H1 (cell line): ENCODE measurements around the gene ATP6V0E2. TPM values are rescaled to one million over a fixed set of nuclear protein-coding genes. Genes with fewer than 3 reads are reported as not detected.

Experiments
- CTCF ChIA-PET: fragments of 300-600 bp; sonication (Branson Sonifier 250); formaldehyde crosslinking; loops from one replicate; lab custom pipeline; 2021; ENCODE audit not compliant: partially characterized antibody; lab: Charles Lee
- POLR2A ChIA-PET: fragments of 300-600 bp; sonication (Branson Sonifier 250); formaldehyde crosslinking; loops from one replicate; lab custom pipeline; 2021; ENCODE audit warnings: inconsistent platforms; ENCODE audit not compliant: partially characterized antibody; lab: Charles Lee
- DNase-seq, 2 experiments: peaks; one replicate each; pipeline versions ENCODE4 v3.0.0 to v3.0.0-alpha.2; 2010 to 2022; ENCODE audit warnings: low spot score in 2 of 2, low read depth in 1 of 2, mixed read lengths in 1 of 2
- FAIRE-seq: peaks from 2 replicates; lab custom pipeline; 2011; peaks lifted over from hg19 to GRCh38; lab: Jason Lieb, UNC
- H2AFZ ChIP-seq: 2 replicates; pipeline ENCODE4 v1.8.1; 2012; ENCODE audit warnings: low read length, inconsistent platforms
- H2AK5ac ChIP-seq: 2 replicates; pipeline ENCODE4 v1.6.1; 2013; ENCODE audit warnings: low read depth, low read length
- H2BK120ac ChIP-seq: replicated peaks from 2 replicates; pipeline ENCODE3; 2013; ENCODE audit warnings: low read depth, low read length, inconsistent platforms
- H2BK12ac ChIP-seq: 2 replicates; pipeline ENCODE4 v1.6.1; 2013; ENCODE audit warnings: low read depth, low read length
- H2BK15ac ChIP-seq: 2 replicates; pipeline ENCODE4 v1.6.1; 2013; ENCODE audit warnings: low read length
- H2BK20ac ChIP-seq: 2 replicates; pipeline ENCODE4 v1.6.1; 2013; ENCODE audit warnings: low read length
- H2BK5ac ChIP-seq: 2 replicates; pipeline ENCODE4 v1.6.1; 2013; ENCODE audit warnings: low read depth, low read length
- H3K14ac ChIP-seq: 2 replicates; pipeline ENCODE4 v1.6.1; 2013; ENCODE audit warnings: inconsistent platforms; ENCODE audit not compliant: insufficient read length
- H3K18ac ChIP-seq: 2 replicates; pipeline ENCODE4 v1.6.1; 2013; ENCODE audit warnings: low read length; ENCODE audit errors: extremely low read depth
- H3K23ac ChIP-seq: 2 replicates; pipeline ENCODE4 v1.6.1; 2013; ENCODE audit warnings: inconsistent platforms; ENCODE audit not compliant: insufficient read length
- H3K23me2 ChIP-seq: 2 replicates; pipeline ENCODE4 v1.6.1; 2013; ENCODE audit warnings: low read depth, low read length
- H3K27ac ChIP-seq: 2 replicates; pipeline ENCODE4 v1.6.1; 2011; ENCODE audit warnings: low read depth, low read length, inconsistent platforms
- H3K27me3 ChIP-seq, 4 experiments: replicated peaks in 1 of 4; 1 replicate in 1 of 4; 2 replicates in 3 of 4; pipeline versions ENCODE4 v1.6.1 to v1.8.1; 2011 to 2013; ENCODE audit warnings: low read length in 3 of 4, mild to moderate bottlenecking in 3 of 4, inconsistent platforms in 2 of 4, mixed read lengths in 2 of 4, moderate library complexity in 1 of 4; ENCODE audit not compliant: control insufficient read depth in 3 of 4, insufficient read depth in 3 of 4; ENCODE audit errors: extremely low read depth in 1 of 4
- H3K36me3 ChIP-seq, 4 experiments: 2 replicates each; pipeline versions ENCODE4 v1.6.1 to v1.8.1; 2011 to 2013; ENCODE audit warnings: mild to moderate bottlenecking in 4 of 4, low read length in 3 of 4, moderate library complexity in 2 of 4, control low read depth in 1 of 4, inconsistent platforms in 1 of 4; ENCODE audit not compliant: insufficient read depth in 4 of 4, control insufficient read depth in 2 of 4
- H3K4ac ChIP-seq: replicated peaks from 2 replicates; pipeline ENCODE3; 2013; ENCODE audit warnings: low read length, low read depth, mixed read lengths, inconsistent platforms; ENCODE audit not compliant: insufficient read length
- H3K4me1 ChIP-seq, 4 experiments: replicated peaks in 1 of 4; 1 replicate in 1 of 4; 2 replicates in 3 of 4; pipeline versions ENCODE4 v1.6.1 to v1.8.1; 2011 to 2013; ENCODE audit warnings: low read length in 3 of 4, inconsistent platforms in 2 of 4, mixed read lengths in 1 of 4; ENCODE audit not compliant: insufficient read depth in 4 of 4, control insufficient read depth in 3 of 4
- H3K4me2 ChIP-seq, 2 experiments: 2 replicates each; pipeline versions ENCODE4 v1.6.1 to v1.8.1; 2011 to 2013; ENCODE audit warnings: low read depth in 2 of 2, low read length in 2 of 2, control low read depth in 1 of 2, inconsistent platforms in 1 of 2, mild to moderate bottlenecking in 1 of 2; ENCODE audit not compliant: insufficient read depth in 1 of 2
- H3K4me3 ChIP-seq, 4 experiments: fragments of 200-600, 300-600 bp in 1 of 4; sonication (generic), shearing (Covaris generic), sonication (Bioruptor Twin) in 1 of 4; 2 replicates each; pipeline versions ENCODE4 v1.5.1 to v1.8.1; 2011 to 2016; ENCODE audit warnings: low read length in 4 of 4, low read depth in 3 of 4, control low read depth in 2 of 4, inconsistent platforms in 2 of 4, mild to moderate bottlenecking in 2 of 4, mixed read lengths in 1 of 4, moderate library complexity in 1 of 4; ENCODE audit not compliant: insufficient read depth in 2 of 4; ENCODE audit errors: extremely low read depth in 1 of 4
- H3K56ac ChIP-seq: replicated peaks from 2 replicates; pipeline ENCODE3; 2013; ENCODE audit warnings: low read depth, mild to moderate bottlenecking, mixed read lengths, low read length, inconsistent platforms; ENCODE audit not compliant: insufficient read length
- H3K79me1 ChIP-seq: 2 replicates; pipeline ENCODE4 v1.6.1; 2013; ENCODE audit warnings: low read depth, low read length, control low read depth
- H3K79me2 ChIP-seq, 2 experiments: 2 replicates each; pipeline versions ENCODE4 v1.6.1 to v1.8.1; 2012 to 2013; ENCODE audit warnings: low read length in 2 of 2, mild to moderate bottlenecking in 2 of 2, inconsistent platforms in 1 of 2; ENCODE audit not compliant: insufficient read depth in 2 of 2, control insufficient read depth in 1 of 2
- H3K9ac ChIP-seq, 4 experiments: replicated peaks in 1 of 4; 1 replicate in 1 of 4; 2 replicates in 3 of 4; pipeline versions ENCODE4 v1.6.1 to v1.8.1; 2011 to 2013; ENCODE audit warnings: low read depth in 3 of 4, low read length in 3 of 4, control low read depth in 2 of 4, mild to moderate bottlenecking in 2 of 4, moderate library complexity in 2 of 4, inconsistent platforms in 1 of 4; ENCODE audit errors: extremely low read depth in 1 of 4
- H3K9me3 ChIP-seq, 2 experiments: 2 replicates each; pipeline versions ENCODE4 v1.6.1 to v1.8.1; 2012 to 2013; ENCODE audit warnings: mild to moderate bottlenecking in 2 of 2, moderate library complexity in 2 of 2, control low read depth in 1 of 2, inconsistent platforms in 1 of 2, low read depth in 1 of 2, low read length in 1 of 2, mixed read lengths in 1 of 2; ENCODE audit not compliant: insufficient read depth in 2 of 2
- H4K20me1 ChIP-seq, 2 experiments: replicated peaks in 1 of 2; 2 replicates each; pipeline versions ENCODE3 to v1.8.1; 2011 to 2013; ENCODE audit warnings: inconsistent platforms in 2 of 2, low read length in 2 of 2, mild to moderate bottlenecking in 1 of 2; ENCODE audit not compliant: insufficient read depth in 2 of 2, control insufficient read depth in 1 of 2
- H4K5ac ChIP-seq: 2 replicates; pipeline ENCODE4 v1.6.1; 2013; ENCODE audit warnings: low read length, low read depth, mixed read lengths, inconsistent platforms; ENCODE audit not compliant: insufficient read length
- H4K8ac ChIP-seq: 2 replicates; pipeline ENCODE4 v1.8.0; 2013; ENCODE audit warnings: mild to moderate bottlenecking, moderate library complexity, low read length, inconsistent platforms; ENCODE audit not compliant: insufficient read depth; ENCODE audit errors: extremely low read depth
- H4K91ac ChIP-seq: replicated peaks from 2 replicates; pipeline ENCODE3; 2013; ENCODE audit warnings: low read length, mixed read lengths, inconsistent platforms; ENCODE audit not compliant: insufficient read length
- ASH2L ChIP-seq: fragments of 200-600, 300-600 bp; sonication (generic); IDR thresholded peaks from one replicate; pipeline ENCODE4 v1.7.1; 2017; ENCODE audit warnings: low read length
- BRCA1 ChIP-seq: IDR thresholded peaks from 2 replicates; pipeline ENCODE4 v1.6.1; 2012; ENCODE audit warnings: low read depth, low read length, improper control_type of control experiment
- CBX5 ChIP-seq: fragments of 300-800, 300-1000 bp; sonication (generic); IDR thresholded peaks from 2 replicates; pipeline ENCODE4 v1.7.1; 2016; ENCODE audit warnings: antibody characterized with exemption, low read length, low read depth
- HDAC6 ChIP-seq: IDR thresholded peaks from one replicate; pipeline ENCODE4 v1.7.1; 2012; ENCODE audit warnings: low read depth, mild to moderate bottlenecking, inconsistent platforms, low read length, moderate library complexity
- PHF8 ChIP-seq: fragments of 200-600 bp; sonication (generic); conservative IDR thresholded peaks from 2 replicates; pipeline ENCODE4 v1.7.1; 2012; ENCODE audit warnings: low read depth, mild to moderate bottlenecking, inconsistent platforms, low read length, moderate library complexity
- POLR2A ChIP-seq, 2 experiments: IDR thresholded peaks; 1 replicate in 1 of 2; 2 replicates in 1 of 2; pipeline ENCODE4 v1.6.1; 2011; ENCODE audit warnings: low read depth in 2 of 2, low read length in 2 of 2, mild to moderate bottlenecking in 2 of 2; ENCODE audit errors: control extremely low read depth in 1 of 2
- SIRT6 ChIP-seq: IDR thresholded peaks from one replicate; pipeline ENCODE4 v1.7.1; 2012; ENCODE audit warnings: low read length, inconsistent platforms
- SIX5 ChIP-seq: IDR thresholded peaks from 2 replicates; pipeline ENCODE4 v1.6.1; 2011; ENCODE audit warnings: mild to moderate bottlenecking, low read depth, low read length
- SP2 ChIP-seq: IDR thresholded peaks from 2 replicates; pipeline ENCODE4 v1.6.1; 2012; ENCODE audit warnings: mild to moderate bottlenecking, low read length, inconsistent platforms
- SP4 ChIP-seq: IDR thresholded peaks from 2 replicates; pipeline ENCODE4 v1.6.1; 2012; ENCODE audit warnings: low read length, inconsistent platforms
- TBP ChIP-seq: IDR thresholded peaks from 2 replicates; pipeline ENCODE4 v1.6.1; 2011; ENCODE audit warnings: low read depth, low read length, improper control_type of control experiment
- WGBS, 2 experiments: shearing (Covaris generic) in 1 of 2; methylation state at CpG; one replicate each; pipeline versions ENCODE4 v1.1.6 to v1.1.7; 2013 to 2015; ENCODE audit warnings: low lambda C conversion rate in 2 of 2, mixed read lengths in 2 of 2, inconsistent platforms in 1 of 2, low coverage in 1 of 2, missing lambda C conversion rate in 1 of 2; ENCODE audit not compliant: insufficient replicate concordance in 2 of 2, insufficient coverage in 1 of 2, insufficient read length in 1 of 2; ENCODE audit errors: extremely low coverage in 1 of 2, missing lambda C conversion rate in 1 of 2; 5-methylcytosine and 5-hydroxymethylcytosine counted together
- polyA plus RNA-seq, 7 experiments: library from polyadenylated mRNA; depleted of rRNA in 3 of 7; stranded (reverse) in 5 of 7; unstranded in 2 of 7; fragments of >200 nt in 5 of 7; fragments of 200-250 nt in 2 of 7; gene quantifications; 1 replicate in 5 of 7; 2 replicates in 1 of 7; 4 replicates in 1 of 7; pipeline versions ENCODE4 v1.2.1 to v1.2.3, GENCODE V29; 2011 to 2013; ENCODE audit warnings: missing spikeins in 2 of 7, mixed read lengths in 2 of 7
- total RNA-seq: library from RNA; stranded (reverse); fragmentation: NEBNext Ultra II Directional; extraction: Animal tissue kit (Norgen Biotek cat#: 25700); gene quantifications from 2 replicates; pipeline ENCODE4 v1.2.1, GENCODE V29; 2021
- TF ChIP-seq, protein P1 (sequence below): IDR thresholded peaks from 2 replicates; pipeline ENCODE4 v1.6.1; 2012; ENCODE audit warnings: inconsistent platforms
- TF ChIP-seq, protein P2 (sequence below): IDR thresholded peaks from 2 replicates; pipeline ENCODE4 v1.6.1; 2012; ENCODE audit warnings: low read length, inconsistent platforms

ATP6V0E2 gene
- total and polyA plus RNA-seq, 2 of the 8 experiments (the other 6 are each of a cell fraction or from before 2014, with no cell fraction given) = 26.1 to 47.9 TPM

DNA sequence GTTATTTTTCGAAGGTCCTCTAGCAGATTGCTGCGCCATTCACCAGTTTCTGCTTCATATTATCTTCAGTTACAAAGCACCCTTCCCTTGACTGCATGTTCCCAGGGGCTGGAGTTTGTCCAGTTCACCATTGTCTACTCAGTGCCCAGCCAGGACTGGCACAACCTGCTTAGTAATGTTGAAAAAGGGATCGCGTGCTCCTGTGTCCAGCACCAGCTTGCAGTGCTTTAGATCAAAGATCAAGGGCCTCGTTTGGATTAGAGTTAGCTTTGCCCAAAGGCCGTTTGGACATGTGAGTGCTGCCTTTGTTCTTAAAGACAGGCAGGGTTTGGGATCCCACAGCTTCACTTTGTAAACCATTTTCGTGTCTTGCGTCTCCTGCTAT, 867 bp downstream of the ATP6V0E2 start:
- Histone ChIP-seq H3K9me3 (no peaks in the 10 kb centered on the region), H3K4ac (no peak overlapping the region), H3K79me1 (no peaks in the 10 kb centered on the region), H3K14ac (no peak overlapping the region), H3K18ac (no peak overlapping the region), H3K4me2 (peak overlapping the region; percentile 62 to 79), H3K36me3 (peaks cover 0 to 3% (median 0%) of the 10 kb centered on the region in 4 experiments; a peak in 1 of 8 replicates), H3K27me3 (peaks cover 0 to 22% (median 14%) of the 10 kb centered on the region in 4 experiments; a peak in 6 of 7 replicates), H2BK5ac (no peak overlapping the region), H2BK20ac (no peak overlapping the region), H4K8ac (no peak overlapping the region), H2BK12ac (0 out of 2 replicates have a peak overlapping the region, but pooled peaks have one; percentile 2), H3K9ac (no peak overlapping the region), H2AK5ac (no peak overlapping the region), H2BK15ac (no peak overlapping the region), H3K56ac (no peak overlapping the region), H3K23ac (no peak overlapping the region), H4K20me1 (no peaks in the 10 kb centered on the region), H2AFZ (no peak overlapping the region), H3K4me3 (peak overlapping the region in 3 of 4 experiments; percentile 48 to 71 (median 61); a peak in 4 of 8 replicates), H3K23me2 (peaks cover 11% of the 10 kb centered on the region; the same call in 1 of the 2 replicates), H4K5ac (no peak overlapping the region), H3K27ac (no peak overlapping the region), H3K79me2 (no peaks in the 10 kb centered on the region), H3K4me1 (peaks cover 0 to 12% (median 4%) of the 10 kb centered on the region in 4 experiments; a peak in 4 of 7 replicates), H4K91ac (no peak overlapping the region), H2BK120ac (no peak overlapping the region)
- no peak for DNase-seq
- ChIA-PET CTCF (interaction anchor here (1.2 to 1.9 kb wide), 4 partner anchors 9 to 14 kb away, joined by 3 to 10 read pairs (median 4); no protein-coding TSS in a partner anchor), POLR2A (interaction anchor here (0.9 to 1.5 kb wide), 3 partner anchors 7 to 14 kb away, joined by 4 to 5 read pairs (median 5); no protein-coding TSS in a partner anchor)
- no peak for FAIRE-seq
- TF ChIP-seq HDAC6 (no peak), CBX5 (no peak), BRCA1 (no peak), SP2 (no peak), SIX5 (no peak), SIRT6 (no peak), PHF8 (no peak), SP4 (no peak), ASH2L (no peak), POLR2A (IDR thresholded peaks at IDR 0.05; ENCODE audit: control extremely low read depth in 1 of 2, low read depth in 2 of 2, low read length in 2 of 2) (no peak), TBP (no peak)
- TF ChIP-seq, protein P1, sequence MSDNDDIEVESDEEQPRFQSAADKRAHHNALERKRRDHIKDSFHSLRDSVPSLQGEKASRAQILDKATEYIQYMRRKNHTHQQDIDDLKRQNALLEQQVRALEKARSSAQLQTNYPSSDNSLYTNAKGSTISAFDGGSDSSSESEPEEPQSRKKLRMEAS = no peak
- TF ChIP-seq, protein P2, sequence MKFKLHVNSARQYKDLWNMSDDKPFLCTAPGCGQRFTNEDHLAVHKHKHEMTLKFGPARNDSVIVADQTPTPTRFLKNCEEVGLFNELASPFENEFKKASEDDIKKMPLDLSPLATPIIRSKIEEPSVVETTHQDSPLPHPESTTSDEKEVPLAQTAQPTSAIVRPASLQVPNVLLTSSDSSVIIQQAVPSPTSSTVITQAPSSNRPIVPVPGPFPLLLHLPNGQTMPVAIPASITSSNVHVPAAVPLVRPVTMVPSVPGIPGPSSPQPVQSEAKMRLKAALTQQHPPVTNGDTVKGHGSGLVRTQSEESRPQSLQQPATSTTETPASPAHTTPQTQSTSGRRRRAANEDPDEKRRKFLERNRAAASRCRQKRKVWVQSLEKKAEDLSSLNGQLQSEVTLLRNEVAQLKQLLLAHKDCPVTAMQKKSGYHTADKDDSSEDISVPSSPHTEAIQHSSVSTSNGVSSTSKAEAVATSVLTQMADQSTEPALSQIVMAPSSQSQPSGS = no peak
- 80% methylated on average over 8 of the region's 8 CpGs; no CpG with 5 or more reads in 1 of the 2 experiments for WGBS, 2 experiments
